Activated B cell treated with CpG ODN at 0.5 μM for 24 hours (primary cell): ENCODE results near the gene OSBPL2. TPM values are rescaled to one million over a fixed set of nuclear protein-coding genes. Genes with fewer than 3 reads are reported as not detected.

Experiments
- ATAC-seq: fragments of 200-7000 bp; cut with Tn5 transposase; one replicate; pipeline ENCODE4 v1.10.0; 2021; ENCODE audit warnings: low read depth, mild to moderate bottlenecking, moderate library complexity
- CTCF ChIA-PET: fragments of 350-600 bp; sonication (Branson Sonifier 250); formaldehyde crosslinking; loops from one replicate; lab custom pipeline; 2021; ENCODE audit warnings: antibody characterized with exemption; lab: Charles Lee
- POLR2A ChIA-PET: fragments of 350-600 bp; sonication (Branson Sonifier 250); formaldehyde crosslinking; loops from one replicate; lab custom pipeline; 2021; ENCODE audit warnings: antibody characterized with exemption; lab: Charles Lee
- DNase-seq: peaks from one replicate; pipeline ENCODE4 v3.0.0; 2022
- H3K27ac Mint-ChIP-seq: one replicate; pipeline ENCODE4 v1.8.0; 2020; ENCODE audit warnings: mixed read lengths
- H3K27me3 Mint-ChIP-seq: one replicate; pipeline ENCODE4 v1.8.0; 2021; ENCODE audit warnings: mixed read lengths
- H3K36me3 Mint-ChIP-seq: one replicate; pipeline ENCODE4 v1.8.0; 2021; ENCODE audit warnings: low read depth, mixed read lengths
- H3K4me1 Mint-ChIP-seq: one replicate; pipeline ENCODE4 v1.8.0; 2021; ENCODE audit warnings: mixed read lengths
- H3K4me3 Mint-ChIP-seq: one replicate; pipeline ENCODE4 v1.8.0; 2020; ENCODE audit warnings: mild to moderate bottlenecking, mixed read lengths
- H3K9me3 Mint-ChIP-seq: one replicate; pipeline ENCODE4 v1.8.0; 2020; ENCODE audit warnings: mixed read lengths
- CTCF ChIP-seq: fragments of 200-600 bp; IDR thresholded peaks from one replicate; pipeline ENCODE4 v1.8.0; 2022; ENCODE audit warnings: antibody characterized with exemption, mild to moderate bottlenecking
- intact Hi-C: fragments of 100-400 bp; cut with micrococcal nuclease; formaldehyde crosslinking; loops from one replicate; pipeline ENCODE4 v1.15.1; 2024
- total RNA-seq: library from RNA; stranded (reverse); gene quantifications from 2 replicates; pipeline ENCODE4 v1.2.3, GENCODE V29; 2022

The OSBPL2 gene
- total RNA-seq, 1 donor from 2014 or later, result 43.0 TPM

- intact Hi-C loops, result no loop called here
- CTCF ChIA-PET, result no interaction called here
- POLR2A ChIA-PET, result no interaction called here
- DNase-seq (no peak), ATAC-seq (no peak)
- no peaks in the 10 kb centered on the region for H3K9me3 Mint-ChIP-seq
- no peaks in the 10 kb centered on the region for H3K27me3 Mint-ChIP-seq
- no peaks in the 10 kb centered on the region for H3K36me3 Mint-ChIP-seq
- peaks cover 5% of the 10 kb centered on the region for H3K4me1 Mint-ChIP-seq
- no peak overlapping the region for H3K27ac Mint-ChIP-seq
- no peak overlapping the region for H3K4me3 Mint-ChIP-seq
- no peak for TF ChIP-seq CTCF
Measured at GRCh38 chr20:62232770-62233645, 5.3 kb upstream of the OSBPL2 start.

- H3K27ac Mint-ChIP-seq, result no peak overlapping the region
- CTCF ChIA-PET, result no interaction called here
- peaks cover 7% of the 10 kb centered on the region for H3K4me1 Mint-ChIP-seq
- no peaks in the 10 kb centered on the region for H3K9me3 Mint-ChIP-seq
- ATAC-seq (no peak), DNase-seq (no peak)
- H3K27me3 Mint-ChIP-seq, result no peaks in the 10 kb centered on the region
- TF ChIP-seq CTCF, result no peak
- intact Hi-C loops, result no loop called here
- H3K4me3 Mint-ChIP-seq, result no peak overlapping the region
- H3K36me3 Mint-ChIP-seq, result no peaks in the 10 kb centered on the region
- POLR2A ChIA-PET, result interaction anchor here (0.6 kb wide), 1 partner anchor 27 kb away, joined by 3 read pairs; no protein-coding TSS in a partner anchor
Measured at GRCh38 chr20:62233684-62234083, 4.6 kb upstream of the OSBPL2 start.

- ChIA-PET POLR2A (interaction anchor here (0.6 kb wide), 1 partner anchor 28 kb away, joined by 3 read pairs; no protein-coding TSS in a partner anchor), CTCF (no interaction called here)
- peaks cover 11% of the 10 kb centered on the region for H3K4me1 Mint-ChIP-seq
- no peaks in the 10 kb centered on the region for H3K9me3 Mint-ChIP-seq
- intact Hi-C loops, result no loop called here
- DNase-seq, result no peak
- no peak overlapping the region for H3K4me3 Mint-ChIP-seq
- no peaks in the 10 kb centered on the region for H3K36me3 Mint-ChIP-seq
- H3K27ac Mint-ChIP-seq, result no peak overlapping the region
- ATAC-seq, result no peak
- no peaks in the 10 kb centered on the region for H3K27me3 Mint-ChIP-seq
- TF ChIP-seq CTCF, result no peak
Measured at GRCh38 chr20:62234339-62234738, 4.0 kb upstream of the OSBPL2 start.

GRCh38 chr20:62235001-62235776 lies 3.1 kb upstream of the OSBPL2 start:
- no peak for ATAC-seq
- Mint-ChIP-seq H3K36me3 (no peaks in the 10 kb centered on the region), H3K27me3 (no peaks in the 10 kb centered on the region), H3K9me3 (no peaks in the 10 kb centered on the region), H3K27ac (no peak overlapping the region), H3K4me1 (peaks cover 20% of the 10 kb centered on the region), H3K4me3 (no peak overlapping the region)
- CTCF ChIA-PET, result interaction anchor here (0.7 kb wide), 1 partner anchor 103 kb away, joined by 3 read pairs; no protein-coding TSS in a partner anchor
- TF ChIP-seq CTCF, result no peak
- DNase-seq, result no peak
- intact Hi-C loops, result loop anchor here (5.0 kb wide), 2 partner anchors 33 to 407 kb away; partner anchors contain the start of gene SLCO4A1
- POLR2A ChIA-PET, result no interaction called here

- CTCF ChIA-PET, result interaction anchor here (0.7 kb wide), 1 partner anchor 103 kb away, joined by 3 read pairs; no protein-coding TSS in a partner anchor
Measured at GRCh38 chr20:62235777-62236157, 2.6 kb upstream of the OSBPL2 start.

More at GRCh38 chr20:62235777-62236157, 2.6 kb upstream of the OSBPL2 start:
- TF ChIP-seq CTCF, result no peak
- H3K9me3 Mint-ChIP-seq, result no peaks in the 10 kb centered on the region
- DNase-seq (no peak), ATAC-seq (no peak)
- no peaks in the 10 kb centered on the region for H3K27me3 Mint-ChIP-seq
- intact Hi-C loops, result loop anchor here (5.0 kb wide), 2 partner anchors 33 to 407 kb away; partner anchors contain the start of gene SLCO4A1
- peaks cover 21% of the 10 kb centered on the region for H3K4me1 Mint-ChIP-seq
- POLR2A ChIA-PET, result no interaction called here
- no peak overlapping the region for H3K27ac Mint-ChIP-seq
- no peak overlapping the region for H3K4me3 Mint-ChIP-seq
- no peaks in the 10 kb centered on the region for H3K36me3 Mint-ChIP-seq
